ENCODE measurements around the gene DCST1. TPM values are rescaled to one million over a fixed set of nuclear protein-coding genes. Genes with fewer than 3 reads are reported as not detected.

Gene DCST1
- total and polyA plus RNA-seq, 2 of the 13 experiments (the other 11 are each of a cell fraction or from before 2014, with no cell fraction given): 0.04 TPM; not detected in 1

DNA sequence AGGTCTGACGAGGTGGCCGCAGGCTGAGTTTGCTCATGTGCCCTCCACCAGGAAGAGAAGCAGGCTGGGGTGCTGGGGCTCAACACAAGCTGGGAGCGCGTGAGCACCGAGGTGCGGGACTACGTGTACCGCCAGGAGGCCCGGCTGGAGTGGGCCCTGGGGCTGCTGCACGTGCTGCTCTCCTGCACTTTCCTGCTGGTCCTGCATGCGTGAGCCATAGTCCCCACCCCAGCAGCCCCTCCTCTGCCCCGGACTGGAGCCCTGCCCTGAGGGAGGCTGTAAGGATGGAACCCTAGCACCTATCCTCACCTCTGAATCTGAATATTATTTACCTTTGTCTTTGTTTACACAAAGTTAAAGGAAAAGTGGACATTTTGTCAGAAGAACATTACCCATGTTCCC lies 9.7 kb downstream of the DCST1 start (continued):
- TF ChIP-seq, protein P1, sequence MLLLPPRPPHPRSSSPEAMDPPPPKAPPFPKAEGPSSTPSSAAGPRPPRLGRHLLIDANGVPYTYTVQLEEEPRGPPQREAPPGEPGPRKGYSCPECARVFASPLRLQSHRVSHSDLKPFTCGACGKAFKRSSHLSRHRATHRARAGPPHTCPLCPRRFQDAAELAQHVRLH (CRISPR knock-in tag; IDR thresholded peaks at IDR 0.05; ENCODE audit: borderline replicate concordance, low read depth): peak; percentile 53; the same call in 1 of the 2 replicates
- TF ChIP-seq, protein P2, sequence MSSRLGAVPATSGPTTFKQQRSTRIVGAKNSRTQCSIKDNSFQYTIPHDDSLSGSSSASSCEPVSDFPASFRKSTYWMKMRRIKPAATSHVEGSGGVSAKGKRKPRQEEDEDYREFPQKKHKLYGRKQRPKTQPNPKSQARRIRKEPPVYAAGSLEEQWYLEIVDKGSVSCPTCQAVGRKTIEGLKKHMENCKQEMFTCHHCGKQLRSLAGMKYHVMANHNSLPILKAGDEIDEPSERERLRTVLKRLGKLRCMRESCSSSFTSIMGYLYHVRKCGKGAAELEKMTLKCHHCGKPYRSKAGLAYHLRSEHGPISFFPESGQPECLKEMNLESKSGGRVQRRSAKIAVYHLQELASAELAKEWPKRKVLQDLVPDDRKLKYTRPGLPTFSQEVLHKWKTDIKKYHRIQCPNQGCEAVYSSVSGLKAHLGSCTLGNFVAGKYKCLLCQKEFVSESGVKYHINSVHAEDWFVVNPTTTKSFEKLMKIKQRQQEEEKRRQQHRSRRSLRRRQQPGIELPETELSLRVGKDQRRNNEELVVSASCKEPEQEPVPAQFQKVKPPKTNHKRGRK (CRISPR knock-in tag; IDR thresholded peaks at IDR 0.05): no peak
- no peak for TF ChIP-seq JUN (CRISPR knock-in tag; IDR thresholded peaks at IDR 0.05)
- TF ChIP-seq, protein P3, sequence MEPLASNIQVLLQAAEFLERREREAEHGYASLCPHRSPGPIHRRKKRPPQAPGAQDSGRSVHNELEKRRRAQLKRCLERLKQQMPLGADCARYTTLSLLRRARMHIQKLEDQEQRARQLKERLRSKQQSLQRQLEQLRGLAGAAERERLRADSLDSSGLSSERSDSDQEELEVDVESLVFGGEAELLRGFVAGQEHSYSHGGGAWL (CRISPR knock-in tag; IDR thresholded peaks at IDR 0.05): no peak
- TF ChIP-seq RFXAP (CRISPR knock-in tag; IDR thresholded peaks at IDR 0.05; ENCODE audit: borderline replicate concordance): no peak
- no peak for TF ChIP-seq E2F2 (CRISPR knock-in tag; IDR thresholded peaks at IDR 0.05; ENCODE audit: borderline replicate concordance)
- TF ChIP-seq ARNT (IDR thresholded peaks at IDR 0.05): no peak
- TF ChIP-seq ZNF33A (CRISPR knock-in tag; IDR thresholded peaks at IDR 0.05; ENCODE audit: borderline replicate concordance): no peak
- TF ChIP-seq DRAP1 (CRISPR knock-in tag; IDR thresholded peaks at IDR 0.05): no peak
- no peak for TF ChIP-seq ATAD3A (CRISPR knock-in tag; IDR thresholded peaks at IDR 0.05)
- no peak for TF ChIP-seq SOX6 (IDR thresholded peaks at IDR 0.05)
- peak; percentile 8; the same call in 1 of the 2 replicates for TF ChIP-seq SOX6 (CRISPR knock-in tag; IDR thresholded peaks at IDR 0.05)
- TF ChIP-seq MAFK (conservative IDR thresholded peaks at IDR 0.05 in 1 of 2, IDR thresholded peaks at IDR 0.05 in 1 of 2; ENCODE audit: low read length in 2 of 2): no peak
- TF ChIP-seq, protein P4, sequence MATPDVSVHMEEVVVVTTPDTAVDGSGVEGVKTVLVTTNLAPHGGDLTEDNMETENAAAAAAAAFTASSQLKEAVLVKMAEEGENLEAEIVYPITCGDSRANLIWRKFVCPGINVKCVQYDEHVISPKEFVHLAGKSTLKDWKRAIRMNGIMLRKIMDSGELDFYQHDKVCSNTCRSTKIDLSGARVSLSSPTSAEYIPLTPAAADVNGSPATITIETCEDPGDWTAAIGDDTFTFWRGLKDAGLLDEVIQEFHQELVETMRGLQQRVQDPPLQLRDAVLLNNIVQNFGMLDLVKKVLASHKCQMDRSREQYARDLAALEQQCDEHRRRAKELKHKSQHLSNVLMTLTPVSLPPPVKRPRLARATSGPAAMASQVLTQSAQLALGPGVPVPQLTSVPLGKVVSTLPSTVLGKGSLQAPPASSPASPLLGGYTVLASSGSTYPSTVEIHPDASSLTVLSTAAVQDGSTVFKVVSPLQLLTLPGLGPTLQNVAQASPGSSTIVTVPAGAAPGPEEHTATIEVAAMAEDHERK (CRISPR knock-in tag; IDR thresholded peaks at IDR 0.05; ENCODE audit: low read depth): no peak
- TF ChIP-seq SRSF4 (IDR thresholded peaks at IDR 0.05; ENCODE audit: low read depth, low read length, poor library complexity, severe bottlenecking): no peak
- peak; percentile 45; the same call in 1 of the 2 replicates for TF ChIP-seq GABPB1 (CRISPR knock-in tag; IDR thresholded peaks at IDR 0.05)
- TF ChIP-seq, protein P5, sequence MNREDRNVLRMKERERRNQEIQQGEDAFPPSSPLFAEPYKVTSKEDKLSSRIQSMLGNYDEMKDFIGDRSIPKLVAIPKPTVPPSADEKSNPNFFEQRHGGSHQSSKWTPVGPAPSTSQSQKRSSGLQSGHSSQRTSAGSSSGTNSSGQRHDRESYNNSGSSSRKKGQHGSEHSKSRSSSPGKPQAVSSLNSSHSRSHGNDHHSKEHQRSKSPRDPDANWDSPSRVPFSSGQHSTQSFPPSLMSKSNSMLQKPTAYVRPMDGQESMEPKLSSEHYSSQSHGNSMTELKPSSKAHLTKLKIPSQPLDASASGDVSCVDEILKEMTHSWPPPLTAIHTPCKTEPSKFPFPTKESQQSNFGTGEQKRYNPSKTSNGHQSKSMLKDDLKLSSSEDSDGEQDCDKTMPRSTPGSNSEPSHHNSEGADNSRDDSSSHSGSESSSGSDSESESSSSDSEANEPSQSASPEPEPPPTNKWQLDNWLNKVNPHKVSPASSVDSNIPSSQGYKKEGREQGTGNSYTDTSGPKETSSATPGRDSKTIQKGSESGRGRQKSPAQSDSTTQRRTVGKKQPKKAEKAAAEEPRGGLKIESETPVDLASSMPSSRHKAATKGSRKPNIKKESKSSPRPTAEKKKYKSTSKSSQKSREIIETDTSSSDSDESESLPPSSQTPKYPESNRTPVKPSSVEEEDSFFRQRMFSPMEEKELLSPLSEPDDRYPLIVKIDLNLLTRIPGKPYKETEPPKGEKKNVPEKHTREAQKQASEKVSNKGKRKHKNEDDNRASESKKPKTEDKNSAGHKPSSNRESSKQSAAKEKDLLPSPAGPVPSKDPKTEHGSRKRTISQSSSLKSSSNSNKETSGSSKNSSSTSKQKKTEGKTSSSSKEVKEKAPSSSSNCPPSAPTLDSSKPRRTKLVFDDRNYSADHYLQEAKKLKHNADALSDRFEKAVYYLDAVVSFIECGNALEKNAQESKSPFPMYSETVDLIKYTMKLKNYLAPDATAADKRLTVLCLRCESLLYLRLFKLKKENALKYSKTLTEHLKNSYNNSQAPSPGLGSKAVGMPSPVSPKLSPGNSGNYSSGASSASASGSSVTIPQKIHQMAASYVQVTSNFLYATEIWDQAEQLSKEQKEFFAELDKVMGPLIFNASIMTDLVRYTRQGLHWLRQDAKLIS (CRISPR knock-in tag; IDR thresholded peaks at IDR 0.05): no peak
- TF ChIP-seq ZNF24 (IDR thresholded peaks at IDR 0.05): no peak
- TF ChIP-seq, protein P6, sequence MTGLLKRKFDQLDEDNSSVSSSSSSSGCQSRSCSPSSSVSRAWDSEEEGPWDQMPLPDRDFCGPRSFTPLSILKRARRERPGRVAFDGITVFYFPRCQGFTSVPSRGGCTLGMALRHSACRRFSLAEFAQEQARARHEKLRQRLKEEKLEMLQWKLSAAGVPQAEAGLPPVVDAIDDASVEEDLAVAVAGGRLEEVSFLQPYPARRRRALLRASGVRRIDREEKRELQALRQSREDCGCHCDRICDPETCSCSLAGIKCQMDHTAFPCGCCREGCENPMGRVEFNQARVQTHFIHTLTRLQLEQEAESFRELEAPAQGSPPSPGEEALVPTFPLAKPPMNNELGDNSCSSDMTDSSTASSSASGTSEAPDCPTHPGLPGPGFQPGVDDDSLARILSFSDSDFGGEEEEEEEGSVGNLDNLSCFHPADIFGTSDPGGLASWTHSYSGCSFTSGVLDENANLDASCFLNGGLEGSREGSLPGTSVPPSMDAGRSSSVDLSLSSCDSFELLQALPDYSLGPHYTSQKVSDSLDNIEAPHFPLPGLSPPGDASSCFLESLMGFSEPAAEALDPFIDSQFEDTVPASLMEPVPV (CRISPR knock-in tag; IDR thresholded peaks at IDR 0.05): no peak
